HCT116 (cell line): ENCODE data around the gene LUZP2. TPM values are rescaled to one million over a fixed set of nuclear protein-coding genes. Genes with fewer than 3 reads are reported as not detected.

Source experiments
- ATAC-seq: fragments of 200-7000 bp; cut with Tn5 transposase; 2 replicates; pipeline ENCODE4 v1.9.1; 2020; ENCODE audit warnings: mild to moderate bottlenecking, moderate library complexity
- BruUV-seq: library from RNA; stranded (reverse); fragments of 400-500 nt; replicated peaks from 2 replicates; lab custom pipeline; 2021; lab: Mats Ljungman, UMichigan
- CTCF ChIA-PET: fragments of 300-600 bp; sonication (Branson Sonifier 250); formaldehyde crosslinking; loops from one replicate; lab custom pipeline; 2021; ENCODE audit warnings: antibody characterized with exemption; lab: Charles Lee
- POLR2A ChIA-PET: fragments of 300-600, 350-600 bp; sonication (Branson Sonifier 250); formaldehyde crosslinking; loops from one replicate; lab custom pipeline; 2021; ENCODE audit warnings: antibody characterized with exemption; lab: Charles Lee
- RAD21 ChIA-PET, 2 experiments: fragments of 300-600 bp; sonication (Branson Sonifier 250); formaldehyde crosslinking; loops; one replicate each; lab custom pipeline; 2023; ENCODE audit warnings: low total read pairs in 2 of 2; ENCODE audit not compliant: uncharacterized antibody in 2 of 2, unreplicated experiment in 2 of 2, low non-redundant PET in 1 of 2; lab: Charles Lee
- DNase-seq: peaks from one replicate; pipeline ENCODE4 v3.0.0-alpha.2; 2010; ENCODE audit warnings: low read depth, low spot score
- H2AFZ ChIP-seq: fragments of 200-600 bp; shearing (Covaris generic), sonication (generic); 2 replicates; pipeline ENCODE4 v1.6.1; 2017; ENCODE audit warnings: low read depth, mixed run types, mixed read lengths, antibody characterized with exemption, low read length; ENCODE audit not compliant: poor library complexity, severe bottlenecking
- H3K27ac ChIP-seq: 2 replicates; pipeline ENCODE4 v1.5.1; 2012; ENCODE audit warnings: low read depth, low read length
- H3K27me3 ChIP-seq: fragments of 200-600 bp; sonication (generic); 2 replicates; pipeline ENCODE4 v1.6.1; 2016; ENCODE audit warnings: mixed run types, low read length, mixed read lengths; ENCODE audit not compliant: insufficient read depth
- H3K36me3 ChIP-seq, 2 experiments: fragments of 200-500 bp in 1 of 2; fragments of 200-600 bp in 1 of 2; sonication (Bioruptor generic) in 1 of 2; sonication (generic) in 1 of 2; 2 replicates each; pipeline versions ENCODE4 v1.5.1 to v1.6.1; 2014 to 2016; ENCODE audit warnings: low read length in 2 of 2, inconsistent platforms in 1 of 2, mixed read lengths in 1 of 2, mixed run types in 1 of 2; ENCODE audit not compliant: insufficient read depth in 2 of 2, control insufficient read depth in 1 of 2
- H3K4me1 ChIP-seq, 2 experiments: fragments of 200-600 bp in 1 of 2; sonication (generic) in 1 of 2; 2 replicates each; pipeline versions ENCODE4 v1.5.1 to v1.6.1; 2012 to 2017; ENCODE audit warnings: low read length in 2 of 2, inconsistent platforms in 1 of 2, mild to moderate bottlenecking in 1 of 2, mixed read lengths in 1 of 2, mixed run types in 1 of 2, moderate library complexity in 1 of 2; ENCODE audit not compliant: insufficient read depth in 2 of 2, control insufficient read depth in 1 of 2
- H3K4me2 ChIP-seq: fragments of 200-600 bp; sonication (generic); 2 replicates; pipeline ENCODE4 v1.6.1; 2017; ENCODE audit warnings: mixed run types, low read length, mixed read lengths
- H3K4me3 ChIP-seq, 2 experiments: fragments of 200-600 bp in 1 of 2; sonication (generic) in 1 of 2; replicated peaks in 1 of 2; 2 replicates each; pipeline ENCODE4 v1.5.1; 2011 to 2016; ENCODE audit warnings: low read length in 2 of 2, control low read depth in 1 of 2, low read depth in 1 of 2, mild to moderate bottlenecking in 1 of 2, mixed read lengths in 1 of 2, mixed run types in 1 of 2
- H3K79me2 ChIP-seq: fragments of 200-600 bp; sonication (generic); 2 replicates; pipeline ENCODE4 v1.6.1; 2017; ENCODE audit warnings: mild to moderate bottlenecking, mixed run types, low read length, moderate library complexity, mixed read lengths; ENCODE audit not compliant: insufficient read depth
- H3K9ac ChIP-seq: fragments of 200-600 bp; sonication (generic); 2 replicates; pipeline ENCODE4 v1.6.1; 2016; ENCODE audit warnings: low read length, mixed read lengths
- H3K9me2 ChIP-seq: fragments of 200-600 bp; sonication (generic), shearing (Covaris generic); 2 replicates; pipeline ENCODE4 v1.6.1; 2017; ENCODE audit warnings: mixed run types, mild to moderate bottlenecking, moderate library complexity; ENCODE audit not compliant: insufficient read depth
- H3K9me3 ChIP-seq, 2 experiments: fragments of 200-500 bp in 1 of 2; fragments of 200-600 bp in 1 of 2; sonication (Bioruptor generic) in 1 of 2; sonication (generic) in 1 of 2; 2 replicates each; pipeline ENCODE4 v1.6.1; 2014 to 2017; ENCODE audit warnings: low read length in 2 of 2, mixed read lengths in 2 of 2, inconsistent platforms in 1 of 2, low read depth in 1 of 2, mild to moderate bottlenecking in 1 of 2, mixed run types in 1 of 2, moderate library complexity in 1 of 2; ENCODE audit not compliant: control insufficient read depth in 1 of 2, insufficient read depth in 1 of 2
- H4K20me1 ChIP-seq: fragments of 200-600 bp; sonication (generic), shearing (Covaris generic); 2 replicates; pipeline ENCODE4 v1.6.1; 2017; ENCODE audit warnings: mixed run types, mild to moderate bottlenecking, moderate library complexity; ENCODE audit not compliant: insufficient read depth
- CBX3 ChIP-seq: IDR thresholded peaks from 2 replicates; pipeline ENCODE4 v1.6.1; 2012; ENCODE audit warnings: low read depth
- CEBPB ChIP-seq: IDR thresholded peaks from 2 replicates; pipeline ENCODE4 v1.6.1; 2012; ENCODE audit warnings: low read depth
- FOSL1 ChIP-seq: IDR thresholded peaks from 2 replicates; pipeline ENCODE4 v1.6.1; 2012; ENCODE audit warnings: low read depth
- JUND ChIP-seq: IDR thresholded peaks from 2 replicates; pipeline ENCODE4 v1.6.1; 2012
- POLR2A ChIP-seq: IDR thresholded peaks from 2 replicates; pipeline ENCODE4 v1.7.0; 2011; ENCODE audit warnings: borderline replicate concordance; ENCODE audit not compliant: insufficient read depth, insufficient read length; ENCODE audit errors: extremely low read depth
- POLR2AphosphoS5 ChIP-seq: IDR thresholded peaks from 2 replicates; pipeline ENCODE4 v1.6.1; 2011; ENCODE audit warnings: mild to moderate bottlenecking, low read depth, low read length, moderate library complexity
- SP1 ChIP-seq: IDR thresholded peaks from 2 replicates; pipeline ENCODE4 v1.6.1; 2012; ENCODE audit warnings: low read depth
- SRF ChIP-seq: IDR thresholded peaks from 2 replicates; pipeline ENCODE4 v1.6.1; 2012; ENCODE audit warnings: low read depth
- TCF7L2 ChIP-seq: IDR thresholded peaks from 2 replicates; pipeline ENCODE4 v1.7.0; 2011; ENCODE audit warnings: borderline replicate concordance, inconsistent platforms; ENCODE audit not compliant: insufficient read depth, insufficient read length; ENCODE audit errors: extremely low read depth
- YY1 ChIP-seq: IDR thresholded peaks from 2 replicates; pipeline ENCODE4 v1.6.1; 2011; ENCODE audit warnings: low read length, low read depth, moderate library complexity, mild to moderate bottlenecking; ENCODE audit not compliant: insufficient replicate concordance; ENCODE audit errors: extremely low read depth
- ZFX ChIP-seq: fragments of 450-650 bp; IDR thresholded peaks from 2 replicates; pipeline ENCODE4 v1.6.1; 2017
- ZNF274 ChIP-seq: fragments of 200-500 bp; sonication (Bioruptor generic); IDR thresholded peaks from 2 replicates; pipeline ENCODE4 v1.6.1; 2014; ENCODE audit warnings: mild to moderate bottlenecking, low read depth, low read length, inconsistent platforms
- intact Hi-C: fragments of 100-400 bp; cut with micrococcal nuclease; formaldehyde crosslinking; loops from 2 replicates; pipeline ENCODE4 v1.10.0; 2022
- total RNA-seq: library from RNA; stranded (reverse); gene quantifications from one replicate; pipeline ENCODE4 v1.2.1, GENCODE V29; 2021; ENCODE audit not compliant: unreplicated experiment
- TF ChIP-seq, protein P1 (sequence below): IDR thresholded peaks from 2 replicates; pipeline ENCODE4 v1.6.1; 2012
- TF ChIP-seq, protein P2 (sequence below): IDR thresholded peaks from 2 replicates; pipeline ENCODE4 v1.6.1; 2011; ENCODE audit warnings: mild to moderate bottlenecking, low read length, moderate library complexity; ENCODE audit not compliant: insufficient replicate concordance; ENCODE audit errors: extremely low read depth

LUZP2 gene
- total RNA-seq, 1 experiment from 2014 or later, result not detected

DNA sequence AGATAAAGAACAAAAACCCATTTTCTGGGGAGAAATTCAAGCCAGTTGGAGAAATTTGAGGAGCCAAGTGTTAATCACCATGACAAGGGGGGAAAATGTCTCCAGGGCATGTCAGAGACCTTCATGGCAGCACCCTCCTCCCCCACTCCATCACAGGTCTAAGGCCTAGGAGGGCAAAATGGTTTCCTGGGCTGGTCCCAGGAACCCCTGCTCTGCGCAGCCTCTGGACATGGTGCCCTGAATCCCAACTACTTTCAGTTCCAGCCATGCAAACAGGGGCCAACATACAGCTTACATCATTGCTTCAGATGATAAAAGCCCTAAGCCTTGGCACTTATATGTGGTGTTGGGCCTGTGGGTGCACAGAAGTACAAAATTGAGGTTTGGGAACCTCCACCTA lies 167.5 kb downstream of the LUZP2 start:
- ChIA-PET POLR2A (no interaction called here), RAD21 (no interaction called here), CTCF (no interaction called here)
- H2AFZ ChIP-seq, result no peak overlapping the region
- H4K20me1 ChIP-seq, result no peaks in the 10 kb centered on the region
- H3K9me2 ChIP-seq, result no peaks in the 10 kb centered on the region
- DNase-seq, result no peak
- no peak for ATAC-seq
- peaks cover 0 to 22% of the 10 kb centered on the region in 2 experiments; a peak in 2 of 4 replicates for H3K9me3 ChIP-seq
- no peaks in the 10 kb centered on the region for H3K27me3 ChIP-seq
- no peak overlapping the region for H3K9ac ChIP-seq
- no peak overlapping the region for H3K27ac ChIP-seq
- BruUV-seq, result no TSS peak
- no peaks in the 10 kb centered on the region for H3K79me2 ChIP-seq
- TF ChIP-seq CBX3 (no peak), JUND (no peak), SP1 (no peak), ZNF274 (no peak), CEBPB (no peak), POLR2AphosphoS5 (no peak), TCF7L2 (no peak)
- TF ChIP-seq, protein P1, sequence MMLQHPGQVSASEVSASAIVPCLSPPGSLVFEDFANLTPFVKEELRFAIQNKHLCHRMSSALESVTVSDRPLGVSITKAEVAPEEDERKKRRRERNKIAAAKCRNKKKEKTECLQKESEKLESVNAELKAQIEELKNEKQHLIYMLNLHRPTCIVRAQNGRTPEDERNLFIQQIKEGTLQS, result no peak
- no peaks in the 10 kb centered on the region for H3K4me1 ChIP-seq
- no peak overlapping the region for H3K4me2 ChIP-seq
- intact Hi-C loops, result no loop called here
- H3K4me3 ChIP-seq, result no peak overlapping the region
- H3K36me3 ChIP-seq, result no peaks in the 10 kb centered on the region; a peak in 1 of 4 replicates

DNA sequence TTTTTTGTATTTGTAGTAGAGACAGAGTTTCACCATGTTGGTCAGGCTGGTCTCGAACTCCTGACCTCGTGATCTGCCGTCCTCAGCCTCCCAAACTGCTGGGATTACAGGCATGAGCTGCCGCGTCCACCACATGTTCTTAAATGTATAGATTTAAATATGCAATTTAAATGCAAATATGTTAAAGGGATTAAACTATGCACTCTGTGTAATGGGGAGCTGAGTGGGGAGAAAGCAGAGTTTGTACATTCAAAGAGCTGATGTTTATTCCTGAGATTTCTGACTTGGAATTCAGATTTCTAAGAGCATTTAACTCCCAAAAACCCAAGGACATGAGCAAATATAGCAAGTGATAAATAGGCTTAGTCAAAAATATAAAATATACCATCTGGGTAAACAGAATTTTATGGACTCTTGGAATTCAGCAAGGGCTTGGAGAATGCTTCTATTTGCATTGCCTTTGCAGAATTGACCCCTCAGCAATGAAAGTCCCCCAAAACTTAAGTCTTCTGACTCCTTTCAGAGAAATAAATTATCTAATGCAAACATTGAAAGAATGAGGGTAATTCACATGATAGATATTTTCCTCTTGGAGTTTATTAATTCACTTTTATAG lies 170.6 kb downstream of the LUZP2 start:
- ATAC-seq (no peak), DNase-seq (no peak)
- H3K36me3 ChIP-seq, result no peaks in the 10 kb centered on the region; a peak in 1 of 4 replicates
- peaks cover 3 to 18% of the 10 kb centered on the region in 2 experiments; a peak in 2 of 4 replicates for H3K9me3 ChIP-seq
- H3K4me2 ChIP-seq, result no peak overlapping the region
- no peaks in the 10 kb centered on the region for H3K9me2 ChIP-seq
- ChIA-PET CTCF (no interaction called here), POLR2A (no interaction called here), RAD21 (no interaction called here)
- intact Hi-C loops, result no loop called here
- no TSS peak for BruUV-seq
- H3K4me3 ChIP-seq, result no peak overlapping the region
- H3K9ac ChIP-seq, result no peak overlapping the region
- no peaks in the 10 kb centered on the region for H3K4me1 ChIP-seq
- H4K20me1 ChIP-seq, result no peaks in the 10 kb centered on the region
- H3K27me3 ChIP-seq, result no peaks in the 10 kb centered on the region
- H3K27ac ChIP-seq, result no peak overlapping the region
- TF ChIP-seq ZFX, result no peak
- TF ChIP-seq, protein P2, sequence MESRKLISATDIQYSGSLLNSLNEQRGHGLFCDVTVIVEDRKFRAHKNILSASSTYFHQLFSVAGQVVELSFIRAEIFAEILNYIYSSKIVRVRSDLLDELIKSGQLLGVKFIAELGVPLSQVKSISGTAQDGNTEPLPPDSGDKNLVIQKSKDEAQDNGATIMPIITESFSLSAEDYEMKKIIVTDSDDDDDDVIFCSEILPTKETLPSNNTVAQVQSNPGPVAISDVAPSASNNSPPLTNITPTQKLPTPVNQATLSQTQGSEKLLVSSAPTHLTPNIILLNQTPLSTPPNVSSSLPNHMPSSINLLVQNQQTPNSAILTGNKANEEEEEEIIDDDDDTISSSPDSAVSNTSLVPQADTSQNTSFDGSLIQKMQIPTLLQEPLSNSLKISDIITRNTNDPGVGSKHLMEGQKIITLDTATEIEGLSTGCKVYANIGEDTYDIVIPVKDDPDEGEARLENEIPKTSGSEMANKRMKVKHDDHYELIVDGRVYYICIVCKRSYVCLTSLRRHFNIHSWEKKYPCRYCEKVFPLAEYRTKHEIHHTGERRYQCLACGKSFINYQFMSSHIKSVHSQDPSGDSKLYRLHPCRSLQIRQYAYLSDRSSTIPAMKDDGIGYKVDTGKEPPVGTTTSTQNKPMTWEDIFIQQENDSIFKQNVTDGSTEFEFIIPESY, result no peak
- TF ChIP-seq POLR2A, result no peak
- TF ChIP-seq FOSL1, result no peak
- no peak for TF ChIP-seq TCF7L2
- no peak for TF ChIP-seq SRF
- no peak for TF ChIP-seq YY1
- H3K79me2 ChIP-seq, result no peaks in the 10 kb centered on the region
- H2AFZ ChIP-seq, result no peak overlapping the region
